Ovary (tissue), 3 donors: ENCODE results near the gene NHLRC4.

Source experiments
- EP300 ChIP-seq: sonication (generic); formaldehyde crosslinking; IDR thresholded peaks from one replicate; pipeline ENCODE4 v1.6.1; 2017; ENCODE audit warnings: antibody characterized with exemption
- POLR2A ChIP-seq: fragments of 450-650 bp; IDR thresholded peaks from one replicate; pipeline ENCODE4 v1.6.1; 2017; ENCODE audit warnings: antibody characterized with exemption, mild to moderate bottlenecking, moderate library complexity
- TF ChIP-seq, protein P1 (sequence below), 3 donors: fragments of 450-650 bp in 2 of 3; fragments of 200-600 bp in 1 of 3; IDR thresholded peaks; one replicate each; pipeline versions ENCODE4 v1.5.1 to v1.8.0; 2016 to 2022; ENCODE audit warnings: antibody characterized with exemption in 3 of 3, mild to moderate bottlenecking in 1 of 3
- donor health status: DM: no; HTN: no; CAD: no.

GRCh38 chr16:560701-561412 is 5.9 kb upstream of the NHLRC4 start:
- TF ChIP-seq, protein P1, sequence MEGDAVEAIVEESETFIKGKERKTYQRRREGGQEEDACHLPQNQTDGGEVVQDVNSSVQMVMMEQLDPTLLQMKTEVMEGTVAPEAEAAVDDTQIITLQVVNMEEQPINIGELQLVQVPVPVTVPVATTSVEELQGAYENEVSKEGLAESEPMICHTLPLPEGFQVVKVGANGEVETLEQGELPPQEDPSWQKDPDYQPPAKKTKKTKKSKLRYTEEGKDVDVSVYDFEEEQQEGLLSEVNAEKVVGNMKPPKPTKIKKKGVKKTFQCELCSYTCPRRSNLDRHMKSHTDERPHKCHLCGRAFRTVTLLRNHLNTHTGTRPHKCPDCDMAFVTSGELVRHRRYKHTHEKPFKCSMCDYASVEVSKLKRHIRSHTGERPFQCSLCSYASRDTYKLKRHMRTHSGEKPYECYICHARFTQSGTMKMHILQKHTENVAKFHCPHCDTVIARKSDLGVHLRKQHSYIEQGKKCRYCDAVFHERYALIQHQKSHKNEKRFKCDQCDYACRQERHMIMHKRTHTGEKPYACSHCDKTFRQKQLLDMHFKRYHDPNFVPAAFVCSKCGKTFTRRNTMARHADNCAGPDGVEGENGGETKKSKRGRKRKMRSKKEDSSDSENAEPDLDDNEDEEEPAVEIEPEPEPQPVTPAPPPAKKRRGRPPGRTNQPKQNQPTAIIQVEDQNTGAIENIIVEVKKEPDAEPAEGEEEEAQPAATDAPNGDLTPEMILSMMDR (IDR thresholded peaks at IDR 0.05) = no peak
- no peak for TF ChIP-seq EP300
- TF ChIP-seq POLR2A = no peak
